Neutrophil (primary cell): ENCODE results near the gene PLEKHM3.

ENCODE experiments used
- H3K27ac ChIP-seq: fragments of 200-600 bp; sonication (generic); 2 replicates; pipeline ENCODE4 v1.5.1; 2016; ENCODE audit warnings: mild to moderate bottlenecking, moderate library complexity
- H3K27me3 ChIP-seq: fragments of 200-600 bp; sonication (generic); 2 replicates; pipeline ENCODE4 v1.6.0; 2016; ENCODE audit warnings: mild to moderate bottlenecking
- H3K36me3 ChIP-seq: fragments of 200-600 bp; sonication (generic); 2 replicates; pipeline ENCODE4 v1.5.1; 2017
- H3K4me1 ChIP-seq, 2 experiments: fragments of 200-600 bp in 1 of 2; sonication (generic) in 1 of 2; 1 replicate in 1 of 2; 2 replicates in 1 of 2; pipeline versions ENCODE4 v1.5.1 to v1.6.1; 2013 to 2016; ENCODE audit warnings: low read depth in 1 of 2, low read length in 1 of 2, mild to moderate bottlenecking in 1 of 2, moderate library complexity in 1 of 2; ENCODE audit not compliant: control insufficient read depth in 1 of 2, insufficient read depth in 1 of 2
- H3K4me3 ChIP-seq, 2 experiments: fragments of 200-600 bp in 1 of 2; sonication (generic) in 1 of 2; 1 replicate in 1 of 2; 2 replicates in 1 of 2; pipeline ENCODE4 v1.5.1; 2013 to 2016; ENCODE audit warnings: low read depth in 1 of 2, low read length in 1 of 2, mild to moderate bottlenecking in 1 of 2, moderate library complexity in 1 of 2
- H3K9me3 ChIP-seq: fragments of 200-600 bp; sonication (generic); 2 replicates; pipeline ENCODE4 v1.5.1; 2016
- TF ChIP-seq, protein P1 (sequence below): fragments of 200-600 bp; sonication (generic); IDR thresholded peaks from 2 replicates; pipeline ENCODE4 v1.5.1; 2016; ENCODE audit warnings: antibody characterized with exemption

PLEKHM3 gene

GRCh38 chr2:208040199-208041171 lies 15.2 kb upstream of the PLEKHM3 start:
- no peak overlapping the region for H3K4me3 ChIP-seq
- H3K27ac ChIP-seq: no peak overlapping the region
- no peaks in the 10 kb centered on the region for H3K36me3 ChIP-seq
- no peaks in the 10 kb centered on the region for H3K9me3 ChIP-seq
- H3K4me1 ChIP-seq: no peaks in the 10 kb centered on the region
- TF ChIP-seq, protein P1, sequence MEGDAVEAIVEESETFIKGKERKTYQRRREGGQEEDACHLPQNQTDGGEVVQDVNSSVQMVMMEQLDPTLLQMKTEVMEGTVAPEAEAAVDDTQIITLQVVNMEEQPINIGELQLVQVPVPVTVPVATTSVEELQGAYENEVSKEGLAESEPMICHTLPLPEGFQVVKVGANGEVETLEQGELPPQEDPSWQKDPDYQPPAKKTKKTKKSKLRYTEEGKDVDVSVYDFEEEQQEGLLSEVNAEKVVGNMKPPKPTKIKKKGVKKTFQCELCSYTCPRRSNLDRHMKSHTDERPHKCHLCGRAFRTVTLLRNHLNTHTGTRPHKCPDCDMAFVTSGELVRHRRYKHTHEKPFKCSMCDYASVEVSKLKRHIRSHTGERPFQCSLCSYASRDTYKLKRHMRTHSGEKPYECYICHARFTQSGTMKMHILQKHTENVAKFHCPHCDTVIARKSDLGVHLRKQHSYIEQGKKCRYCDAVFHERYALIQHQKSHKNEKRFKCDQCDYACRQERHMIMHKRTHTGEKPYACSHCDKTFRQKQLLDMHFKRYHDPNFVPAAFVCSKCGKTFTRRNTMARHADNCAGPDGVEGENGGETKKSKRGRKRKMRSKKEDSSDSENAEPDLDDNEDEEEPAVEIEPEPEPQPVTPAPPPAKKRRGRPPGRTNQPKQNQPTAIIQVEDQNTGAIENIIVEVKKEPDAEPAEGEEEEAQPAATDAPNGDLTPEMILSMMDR: peak; percentile 91
- H3K27me3 ChIP-seq: no peaks in the 10 kb centered on the region

- H3K9me3 ChIP-seq: no peaks in the 10 kb centered on the region
- H3K27me3 ChIP-seq: no peaks in the 10 kb centered on the region
- no peaks in the 10 kb centered on the region for H3K4me1 ChIP-seq
- H3K36me3 ChIP-seq: no peaks in the 10 kb centered on the region
- H3K4me3 ChIP-seq: no peak overlapping the region
- H3K27ac ChIP-seq: no peak overlapping the region
- TF ChIP-seq, protein P1: no peak
Measured at GRCh38 chr2:208039376-208040110, 14.2 kb upstream of the PLEKHM3 start.

DNA sequence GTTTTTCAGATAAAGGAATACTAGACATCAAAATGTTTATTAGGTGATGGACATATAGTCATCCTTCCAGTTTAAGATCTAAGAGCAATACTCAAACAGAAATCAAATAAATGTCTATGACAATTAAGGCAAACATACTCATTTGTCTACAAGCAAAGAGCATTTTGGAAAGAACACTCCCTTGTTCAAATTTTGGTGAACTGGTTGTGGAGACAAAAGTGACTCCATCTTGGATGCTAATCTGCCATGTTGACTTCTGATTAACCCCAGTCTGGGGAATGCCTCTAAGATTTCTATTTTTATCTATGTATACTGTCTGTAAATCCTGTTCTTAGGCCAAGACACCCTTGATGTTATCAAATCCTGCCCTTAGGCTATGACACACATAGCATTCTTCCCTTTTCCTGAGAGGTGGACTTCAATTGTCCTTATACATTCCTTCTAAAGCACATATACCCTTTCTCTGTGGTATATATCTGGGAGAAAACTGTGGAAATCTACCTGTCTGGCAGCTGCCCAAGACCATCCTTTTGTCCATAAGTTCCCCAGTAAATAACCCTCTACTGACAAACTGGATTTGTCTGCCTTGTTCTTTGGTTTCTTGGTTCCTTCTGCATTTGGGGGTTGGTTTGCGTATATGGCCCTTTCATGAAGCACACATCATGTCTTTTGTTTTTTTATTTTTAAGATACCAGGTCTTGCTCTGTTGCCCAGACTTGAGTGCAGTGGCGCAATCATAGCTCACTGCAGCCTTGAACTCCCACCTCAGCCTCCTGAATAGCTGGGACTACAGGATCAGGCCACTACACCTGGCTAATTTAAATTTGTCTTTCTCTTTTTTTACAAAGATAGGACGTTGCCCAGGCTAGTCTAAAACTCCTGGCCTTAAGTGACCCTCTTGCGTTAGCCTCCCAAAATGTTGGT lies 12.5 kb upstream of the PLEKHM3 start:
- Histone ChIP-seq H3K27me3 (no peaks in the 10 kb centered on the region), H3K36me3 (no peaks in the 10 kb centered on the region), H3K4me3 (no peak overlapping the region), H3K27ac (no peak overlapping the region), H3K4me1 (no peaks in the 10 kb centered on the region), H3K9me3 (no peaks in the 10 kb centered on the region)
- TF ChIP-seq, protein P1: no peak

- no peaks in the 10 kb centered on the region for H3K36me3 ChIP-seq
- H3K27ac ChIP-seq: no peak overlapping the region
- H3K4me3 ChIP-seq: no peak overlapping the region
- H3K4me1 ChIP-seq: peaks cover 11% of the 10 kb centered on the region in 2 experiments
- H3K9me3 ChIP-seq: no peaks in the 10 kb centered on the region
- no peaks in the 10 kb centered on the region for H3K27me3 ChIP-seq
- TF ChIP-seq, protein P1: no peak
Measured at GRCh38 chr2:208036357-208036756, 11.0 kb upstream of the PLEKHM3 start.
